ENCODE measurements around the gene MRPL52.

DNA sequence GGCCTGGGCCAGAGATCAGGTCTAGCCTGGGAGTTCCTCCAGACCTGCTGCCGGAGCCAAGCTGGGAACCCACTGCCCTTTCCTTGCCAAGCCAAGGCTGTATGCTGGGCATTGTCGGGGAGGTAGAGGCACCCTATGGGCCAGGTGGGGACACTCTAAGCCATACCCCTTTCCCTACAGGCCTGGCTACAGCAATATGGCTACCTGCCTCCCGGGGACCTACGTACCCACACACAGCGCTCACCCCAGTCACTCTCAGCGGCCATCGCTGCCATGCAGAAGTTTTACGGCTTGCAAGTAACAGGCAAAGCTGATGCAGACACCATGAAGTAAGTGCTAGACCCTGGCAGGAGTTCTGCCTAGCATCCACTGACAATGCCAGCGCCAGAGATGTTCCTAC, 11.6 kb downstream of the MRPL52 start:
- no peak for TF ChIP-seq POLR2A (IDR thresholded peaks at IDR 0.05)
- TF ChIP-seq CTCF (IDR thresholded peaks at IDR 0.05) = no peak

Measured in ovary (tissue), 3 donors.